Measurements from ENCODE around the gene GABARAPL2. TPM values are rescaled to one million over a fixed set of nuclear protein-coding genes. Genes with fewer than 3 reads are reported as not detected.
"Not testable (repeated sequence)": the region's sequence is repeated elsewhere in the genome, so short reads cannot be mapped to it uniquely, and the experiment has no call there.

The GABARAPL2 gene
- polyA plus RNA-seq, 4 donors: 130 to 182 (median 140) TPM

GRCh38 chr16:75541236-75541635, 24.9 kb upstream of the GABARAPL2 start:
- H3K27me3 ChIP-seq (ENCODE audit: control insufficient read depth in 3 of 3, insufficient read depth in 3 of 3, low read length in 3 of 3): no peaks in the 10 kb centered on the region
- DNase-seq (peak; percentile 87 to 94), FAIRE-seq (no peak)
- peak overlapping the region; percentile 37 to 78 (median 62) for H3K27ac ChIP-seq (ENCODE audit: low read depth in 1 of 3, low read length in 2 of 3)
- H3K9me3 ChIP-seq (ENCODE audit: control insufficient read depth in 2 of 2, insufficient read depth in 1 of 2, low read depth in 1 of 2, low read length in 1 of 2): no peaks in the 10 kb centered on the region
- peaks cover 2 to 54% (median 7%) of the 10 kb centered on the region in 3 donors for H3K4me1 ChIP-seq (ENCODE audit: control insufficient read depth in 3 of 3, insufficient read depth in 2 of 3, low read depth in 1 of 3, low read length in 2 of 3)
- H3K36me3 ChIP-seq (ENCODE audit: control insufficient read depth in 3 of 3, insufficient read depth in 2 of 3, low read depth in 1 of 3, low read length in 3 of 3): peaks cover 0 to 4% (median 0%) of the 10 kb centered on the region in 3 donors
- no peak overlapping the region for H3K4me3 ChIP-seq (ENCODE audit: low read depth in 1 of 3, low read length in 3 of 3)
- WGBS, 3 donors: 22 to 66% (median 39%) methylated on average over 5 of the region's 5 CpGs

- not testable (repeated sequence) for FAIRE-seq; H3K9me3 ChIP-seq (ENCODE audit: control insufficient read depth in 2 of 2, insufficient read depth in 1 of 2, low read depth in 1 of 2, low read length in 1 of 2); H3K36me3 ChIP-seq (ENCODE audit: control insufficient read depth in 3 of 3, insufficient read depth in 2 of 3, low read depth in 1 of 3, low read length in 3 of 3); H3K4me3 ChIP-seq (ENCODE audit: low read depth in 1 of 3, low read length in 3 of 3); H3K27me3 ChIP-seq (ENCODE audit: control insufficient read depth in 3 of 3, insufficient read depth in 3 of 3, low read length in 3 of 3)
- peak overlapping the region in 1 of 3 donors; percentile 43 for H3K27ac ChIP-seq (ENCODE audit: low read depth in 1 of 3, low read length in 2 of 3)
- peak in 1 of 2 donors; percentile 69 for DNase-seq
- 27 to 67% (median 54%) methylated on average over 7 to 8 of the region's 8 CpGs for WGBS, 3 donors
- peaks cover 2 to 51% (median 7%) of the 10 kb centered on the region in 3 donors for H3K4me1 ChIP-seq (ENCODE audit: control insufficient read depth in 3 of 3, insufficient read depth in 2 of 3, low read depth in 1 of 3, low read length in 2 of 3)
Measured at GRCh38 chr16:75542462-75542861, 23.7 kb upstream of the GABARAPL2 start.

GRCh38 chr16:75545879-75546278, 20.3 kb upstream of the GABARAPL2 start:
- DNase-seq; FAIRE-seq; H3K36me3 ChIP-seq (ENCODE audit: control insufficient read depth in 3 of 3, insufficient read depth in 2 of 3, low read depth in 1 of 3, low read length in 3 of 3); H3K27me3 ChIP-seq (ENCODE audit: control insufficient read depth in 3 of 3, insufficient read depth in 3 of 3, low read length in 3 of 3); H3K4me3 ChIP-seq (ENCODE audit: low read depth in 1 of 3, low read length in 3 of 3); H3K27ac ChIP-seq (ENCODE audit: low read depth in 1 of 3, low read length in 2 of 3); H3K9me3 ChIP-seq (ENCODE audit: control insufficient read depth in 2 of 2, insufficient read depth in 1 of 2, low read depth in 1 of 2, low read length in 1 of 2): not testable (repeated sequence)
- WGBS, 3 donors: no CpG with 5 or more reads among the region's 1 CpG
- H3K4me1 ChIP-seq (ENCODE audit: control insufficient read depth in 3 of 3, insufficient read depth in 2 of 3, low read depth in 1 of 3, low read length in 2 of 3): peaks cover 0 to 30% (median 2%) of the 10 kb centered on the region in 3 donors

- WGBS, 3 donors: 90 to 95% (median 92%) methylated on average over 7 of the region's 7 CpGs
- H3K36me3 ChIP-seq (ENCODE audit: control insufficient read depth in 3 of 3, insufficient read depth in 2 of 3, low read depth in 1 of 3, low read length in 3 of 3): peaks cover 0 to 4% (median 0%) of the 10 kb centered on the region in 3 donors
- no peak overlapping the region for H3K4me3 ChIP-seq (ENCODE audit: low read depth in 1 of 3, low read length in 3 of 3)
- H3K27ac ChIP-seq (ENCODE audit: low read depth in 1 of 3, low read length in 2 of 3): no peak overlapping the region
- H3K27me3 ChIP-seq (ENCODE audit: control insufficient read depth in 3 of 3, insufficient read depth in 3 of 3, low read length in 3 of 3): no peaks in the 10 kb centered on the region
- H3K9me3 ChIP-seq (ENCODE audit: control insufficient read depth in 2 of 2, insufficient read depth in 1 of 2, low read depth in 1 of 2, low read length in 1 of 2): no peaks in the 10 kb centered on the region
- DNase-seq (no peak), FAIRE-seq (no peak)
- peaks cover 0 to 27% (median 2%) of the 10 kb centered on the region in 3 donors for H3K4me1 ChIP-seq (ENCODE audit: control insufficient read depth in 3 of 3, insufficient read depth in 2 of 3, low read depth in 1 of 3, low read length in 2 of 3)
Measured at GRCh38 chr16:75546293-75546692, 19.9 kb upstream of the GABARAPL2 start.

- 90 to 94% (median 94%) methylated on average over 9 of the region's 9 CpGs for WGBS, 3 donors
- H3K4me1 ChIP-seq (ENCODE audit: control insufficient read depth in 3 of 3, insufficient read depth in 2 of 3, low read depth in 1 of 3, low read length in 2 of 3); H3K27me3 ChIP-seq (ENCODE audit: control insufficient read depth in 3 of 3, insufficient read depth in 3 of 3, low read length in 3 of 3); H3K36me3 ChIP-seq (ENCODE audit: control insufficient read depth in 3 of 3, insufficient read depth in 2 of 3, low read depth in 1 of 3, low read length in 3 of 3); H3K9me3 ChIP-seq (ENCODE audit: control insufficient read depth in 2 of 2, insufficient read depth in 1 of 2, low read depth in 1 of 2, low read length in 1 of 2); H3K4me3 ChIP-seq (ENCODE audit: low read depth in 1 of 3, low read length in 3 of 3); H3K27ac ChIP-seq (ENCODE audit: low read depth in 1 of 3, low read length in 2 of 3); FAIRE-seq; DNase-seq: not testable (repeated sequence)
Measured at GRCh38 chr16:75548456-75548855, 17.7 kb upstream of the GABARAPL2 start.

GRCh38 chr16:75550211-75550662, 15.9 kb upstream of the GABARAPL2 start:
- FAIRE-seq (no peak), DNase-seq (peak; percentile 78 to 90)
- 28 to 59% (median 41%) methylated on average over 7 of the region's 7 CpGs for WGBS, 3 donors
- Histone ChIP-seq H3K4me3 (ENCODE audit: low read depth in 1 of 3, low read length in 3 of 3) (no peak overlapping the region), H3K36me3 (ENCODE audit: control insufficient read depth in 3 of 3, insufficient read depth in 2 of 3, low read depth in 1 of 3, low read length in 3 of 3) (no peaks in the 10 kb centered on the region), H3K27me3 (ENCODE audit: control insufficient read depth in 3 of 3, insufficient read depth in 3 of 3, low read length in 3 of 3) (no peaks in the 10 kb centered on the region), H3K27ac (ENCODE audit: low read depth in 1 of 3, low read length in 2 of 3) (peak overlapping the region in 1 of 3 donors; percentile 61), H3K4me1 (ENCODE audit: control insufficient read depth in 3 of 3, insufficient read depth in 2 of 3, low read depth in 1 of 3, low read length in 2 of 3) (no peaks in the 10 kb centered on the region), H3K9me3 (ENCODE audit: control insufficient read depth in 2 of 2, insufficient read depth in 1 of 2, low read depth in 1 of 2, low read length in 1 of 2) (no peaks in the 10 kb centered on the region)

GRCh38 chr16:75552951-75553350, 13.2 kb upstream of the GABARAPL2 start:
- Histone ChIP-seq H3K9me3 (ENCODE audit: control insufficient read depth in 2 of 2, insufficient read depth in 1 of 2, low read depth in 1 of 2, low read length in 1 of 2) (no peaks in the 10 kb centered on the region), H3K27ac (ENCODE audit: low read depth in 1 of 3, low read length in 2 of 3) (no peak overlapping the region), H3K4me1 (ENCODE audit: control insufficient read depth in 3 of 3, insufficient read depth in 2 of 3, low read depth in 1 of 3, low read length in 2 of 3) (peaks cover 0 to 6% (median 0%) of the 10 kb centered on the region in 3 donors), H3K4me3 (ENCODE audit: low read depth in 1 of 3, low read length in 3 of 3) (no peak overlapping the region), H3K27me3 (ENCODE audit: control insufficient read depth in 3 of 3, insufficient read depth in 3 of 3, low read length in 3 of 3) (no peaks in the 10 kb centered on the region), H3K36me3 (ENCODE audit: control insufficient read depth in 3 of 3, insufficient read depth in 2 of 3, low read depth in 1 of 3, low read length in 3 of 3) (no peaks in the 10 kb centered on the region)
- WGBS, 3 donors: 52 to 60% (median 59%) methylated on average over 2 of the region's 2 CpGs
- no peak for FAIRE-seq
- DNase-seq: no peak

GRCh38 chr16:75555213-75555706, 10.9 kb upstream of the GABARAPL2 start:
- Histone ChIP-seq H3K4me1 (ENCODE audit: control insufficient read depth in 3 of 3, insufficient read depth in 2 of 3, low read depth in 1 of 3, low read length in 2 of 3) (peaks cover 0 to 6% (median 0%) of the 10 kb centered on the region in 3 donors), H3K9me3 (ENCODE audit: control insufficient read depth in 2 of 2, insufficient read depth in 1 of 2, low read depth in 1 of 2, low read length in 1 of 2) (no peaks in the 10 kb centered on the region), H3K36me3 (ENCODE audit: control insufficient read depth in 3 of 3, insufficient read depth in 2 of 3, low read depth in 1 of 3, low read length in 3 of 3) (no peaks in the 10 kb centered on the region), H3K4me3 (ENCODE audit: low read depth in 1 of 3, low read length in 3 of 3) (peak overlapping the region; percentile 37 to 64 (median 45)), H3K27ac (ENCODE audit: low read depth in 1 of 3, low read length in 2 of 3) (peak overlapping the region in 2 of 3 donors; percentile 20 to 61), H3K27me3 (ENCODE audit: control insufficient read depth in 3 of 3, insufficient read depth in 3 of 3, low read length in 3 of 3) (peaks cover 0 to 2% (median 0%) of the 10 kb centered on the region in 3 donors)
- DNase-seq (peak; percentile 71 to 77), FAIRE-seq (no peak)
- whole genome bisulfite sequencing, 3 donors: 1 to 5% (median 2%) methylated on average over 26 of the region's 26 CpGs

Measured in small intestine (tissue), 7 donors.